Activated T-helper 1 cell treated with anti-CD3 and anti-CD28 coated beads, Interleukin-2, amount 50 U/mL, for 16 hours (primary cell): ENCODE measurements around the gene CAMTA1.

Source experiments
- DNase-seq, 2 donors: peaks; one replicate each; pipeline ENCODE4 v3.0.0-alpha.2; 2020; ENCODE audit warnings: low read depth in 1 of 2, low spot score in 1 of 2

Gene CAMTA1

GRCh38 chr1:7640350-7640749 lies 855.1 kb downstream of the CAMTA1 start:
- no peak for DNase-seq

DNA sequence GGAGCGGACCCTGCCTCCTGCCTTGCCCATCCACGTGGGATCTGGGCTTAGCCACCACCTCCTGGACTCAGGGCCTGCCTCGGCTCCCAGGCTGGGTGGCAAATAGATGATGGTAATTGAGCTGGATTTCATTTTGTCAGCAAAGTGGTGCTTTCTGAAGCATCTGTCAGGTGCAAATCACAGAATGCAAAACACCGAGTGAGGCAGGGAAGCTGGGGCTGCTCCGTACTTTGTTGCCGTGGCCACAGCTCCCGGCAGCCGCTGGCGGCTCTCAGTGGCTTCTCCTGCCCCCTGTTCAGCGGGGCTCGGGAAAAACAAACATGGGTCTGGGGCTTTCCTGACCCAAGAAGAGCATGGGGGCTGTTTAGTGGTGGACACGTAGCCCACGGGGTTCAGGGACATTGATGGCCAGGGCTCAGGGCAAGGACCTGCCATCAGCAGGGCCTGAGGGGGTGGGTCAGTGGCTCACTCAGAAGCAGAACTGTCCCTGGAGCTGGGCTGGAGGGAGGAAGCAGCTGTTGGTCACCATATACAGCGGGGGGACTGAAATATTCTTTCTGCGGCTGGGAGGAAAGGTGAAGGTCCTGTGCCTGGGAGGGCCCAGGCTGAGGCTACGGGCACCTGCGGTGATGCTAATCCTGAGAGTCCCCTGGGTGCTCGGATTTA lies 855.8 kb downstream of the CAMTA1 start:
- DNase-seq, result no peak

- DNase-seq, result no peak
Measured at GRCh38 chr1:7641587-7642417, 856.5 kb downstream of the CAMTA1 start.

- no peak for DNase-seq
Measured at GRCh38 chr1:7642418-7642704, 857.1 kb downstream of the CAMTA1 start.

GRCh38 chr1:7642781-7643529 lies 857.7 kb downstream of the CAMTA1 start:
- no peak for DNase-seq

- DNase-seq, result no peak
Measured at GRCh38 chr1:7643530-7643929, 858.3 kb downstream of the CAMTA1 start.

GRCh38 chr1:7644086-7644485 lies 858.8 kb downstream of the CAMTA1 start:
- DNase-seq, result no peak

GRCh38 chr1:7644961-7645750 lies 859.9 kb downstream of the CAMTA1 start:
- no peak for DNase-seq

- DNase-seq, result no peak
Measured at GRCh38 chr1:7645751-7646048, 860.4 kb downstream of the CAMTA1 start.

GRCh38 chr1:7646164-7646563 lies 860.9 kb downstream of the CAMTA1 start:
- no peak for DNase-seq

DNA sequence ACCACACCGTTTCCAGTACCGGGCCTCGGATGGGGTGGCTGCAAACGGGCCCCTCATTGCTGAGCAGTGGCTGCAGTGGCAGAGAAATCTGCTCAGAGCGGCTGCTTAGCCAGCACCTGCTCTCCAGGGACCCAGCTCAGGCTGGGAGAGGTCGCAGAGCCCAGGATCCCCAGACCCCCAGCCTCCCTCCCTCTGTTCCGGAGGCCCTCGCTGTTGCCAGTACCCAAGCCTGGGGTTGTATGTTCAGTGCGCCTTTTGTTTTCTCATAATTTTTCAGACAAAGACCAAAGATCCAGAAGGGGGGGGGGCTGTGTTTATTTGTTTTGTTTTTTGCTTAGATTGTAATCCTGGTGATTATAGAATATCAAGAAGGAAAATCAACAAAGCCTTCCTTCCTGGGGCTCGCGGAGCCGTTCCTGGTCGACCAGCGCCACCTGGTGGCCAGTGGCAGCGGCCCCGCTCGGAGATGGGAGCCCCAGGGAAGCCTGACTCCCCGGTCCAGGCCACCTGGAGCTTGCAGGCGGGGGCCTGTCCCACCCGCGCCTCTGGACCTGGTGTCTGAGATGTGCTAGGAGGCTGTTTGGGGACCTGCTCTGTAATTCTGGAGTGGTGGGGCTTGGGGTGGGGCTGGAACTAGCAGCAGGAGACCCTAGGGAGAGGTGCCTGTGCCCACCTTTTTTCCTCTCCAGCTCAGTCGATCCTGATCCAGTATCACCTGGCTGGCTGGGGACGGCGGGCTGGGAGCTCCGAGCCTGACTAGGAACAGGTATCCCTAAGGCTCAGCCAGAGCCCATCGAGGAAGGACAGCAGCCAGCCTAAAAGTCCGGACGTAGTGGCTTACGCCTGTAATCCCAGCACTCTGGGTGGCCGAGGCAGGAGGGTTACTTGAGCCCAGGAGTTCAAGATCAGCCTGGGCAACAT lies 862.0 kb downstream of the CAMTA1 start:
- peak; percentile 40 to 52 for DNase-seq

GRCh38 chr1:7648761-7649384 lies 863.6 kb downstream of the CAMTA1 start:
- DNase-seq, result no peak

DNA sequence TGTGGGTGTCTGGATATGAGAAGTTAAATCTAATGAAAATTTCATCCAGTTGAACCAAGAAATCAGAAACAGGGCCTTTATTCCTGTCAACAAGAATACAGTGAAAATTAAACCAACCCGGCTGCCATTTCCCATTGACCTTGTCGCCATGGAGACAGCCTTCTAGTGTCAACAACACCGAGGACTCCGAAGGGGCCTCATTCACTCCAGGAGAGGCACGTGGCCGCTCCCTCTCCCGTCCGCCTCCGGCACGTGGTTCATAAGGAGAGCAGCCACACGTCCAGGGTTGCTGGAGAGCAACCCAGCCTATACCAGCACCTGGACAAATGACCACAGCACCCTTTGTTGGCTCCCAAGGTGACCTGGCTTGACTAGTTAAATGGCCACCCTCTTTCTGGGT lies 865.5 kb downstream of the CAMTA1 start:
- DNase-seq, result no peak

DNA sequence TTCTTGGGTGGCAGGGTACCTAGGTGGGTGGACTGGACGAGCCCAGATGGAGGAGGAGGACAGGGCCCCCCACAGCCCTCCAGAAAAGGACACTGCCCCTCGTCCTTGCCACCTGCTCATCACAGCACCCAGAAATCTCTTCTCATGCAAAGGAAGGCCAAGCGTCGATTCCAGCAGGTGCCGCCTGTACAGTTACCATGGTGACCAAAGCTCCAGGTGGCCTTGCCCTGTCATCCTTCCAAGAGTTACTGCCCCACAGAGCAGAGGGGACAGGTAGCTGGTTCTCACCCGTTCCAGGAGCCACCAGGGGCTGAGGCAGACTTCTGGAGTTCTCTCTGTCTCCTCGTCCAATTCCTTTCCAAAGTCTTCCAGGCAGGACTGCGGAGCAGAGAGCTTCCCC lies 865.9 kb downstream of the CAMTA1 start:
- DNase-seq, result no peak

GRCh38 chr1:7652061-7652460 lies 866.8 kb downstream of the CAMTA1 start:
- DNase-seq, result no peak

DNA sequence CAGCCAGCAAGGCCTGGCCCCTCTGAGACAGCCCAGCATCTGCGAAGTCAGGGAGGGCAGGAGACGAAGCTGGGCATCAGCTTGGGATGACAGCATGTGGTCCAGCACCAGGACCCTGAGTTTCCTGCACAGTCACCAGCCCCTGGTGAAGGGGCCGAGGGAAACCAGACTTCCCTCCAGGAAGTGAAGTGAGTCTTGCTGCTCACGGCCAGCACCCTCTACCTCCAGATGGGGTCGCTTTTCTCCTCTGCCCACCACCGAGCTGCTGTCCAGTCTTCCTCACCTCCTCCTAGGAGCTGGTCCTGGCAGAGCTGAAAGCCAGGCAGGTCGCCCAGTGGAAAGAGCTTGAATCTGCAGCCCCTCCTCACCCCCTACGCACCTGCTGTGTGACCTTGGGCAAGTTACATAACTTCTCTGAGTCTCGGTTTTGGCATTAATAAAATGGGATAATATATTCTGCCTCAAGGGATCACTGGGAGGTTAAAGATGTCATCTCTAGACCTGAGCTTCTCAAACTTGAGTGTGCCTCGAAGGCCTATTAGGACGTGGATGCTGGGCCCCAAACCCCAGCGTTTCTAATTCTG lies 867.4 kb downstream of the CAMTA1 start:
- no peak for DNase-seq

- no peak for DNase-seq
Measured at GRCh38 chr1:7654725-7655124, 869.5 kb downstream of the CAMTA1 start.

- DNase-seq, result no peak
Measured at GRCh38 chr1:7655354-7655753, 870.1 kb downstream of the CAMTA1 start.

GRCh38 chr1:7656557-7657215 lies 871.4 kb downstream of the CAMTA1 start:
- no peak for DNase-seq
